GM19467 (cell line): ENCODE measurements around the gene PPP2R3B.
"Not testable (repeated sequence)": the region's sequence is repeated elsewhere in the genome, so short reads cannot be mapped to it uniquely, and the experiment has no call there.

Experiments used
- ATAC-seq: cut with Tn5 transposase; IDR thresholded peaks from one replicate; pipeline ENCODE4 v1.9.1; 2021; ENCODE audit warnings: mild to moderate bottlenecking, moderate library complexity; ENCODE audit not compliant: unreplicated experiment

PPP2R3B gene

GRCh38 chrX:324664-325063 lies 62.0 kb downstream of the PPP2R3B start:
- not testable (repeated sequence) for ATAC-seq

GRCh38 chrX:323721-324628 lies 62.7 kb downstream of the PPP2R3B start:
- ATAC-seq, result no peak

- no peak for ATAC-seq
Measured at GRCh38 chrX:320126-320783, 66.5 kb downstream of the PPP2R3B start.

- ATAC-seq, result no peak
Measured at GRCh38 chrX:319579-320125, 67.1 kb downstream of the PPP2R3B start.

GRCh38 chrX:318739-319578 lies 67.7 kb downstream of the PPP2R3B start, which contains the start of gene GTPBP6:
Gene GTPBP6, minus strand, starts transcription at chrX:318796. Its CDS starts 9 bp downstream, at chrX:318787.
- peak; percentile 88 for ATAC-seq

- ATAC-seq, result peak; percentile 50
Measured at GRCh38 chrX:318068-318738, 68.5 kb downstream of the PPP2R3B start.

GRCh38 chrX:317424-318067 lies 69.2 kb downstream of the PPP2R3B start:
- no peak for ATAC-seq

GRCh38 chrX:316351-317325 lies 70.1 kb downstream of the PPP2R3B start:
- ATAC-seq, result no peak

GRCh38 chrX:314781-315595 lies 71.7 kb downstream of the PPP2R3B start:
- no peak for ATAC-seq

GRCh38 chrX:314049-314448 lies 72.7 kb downstream of the PPP2R3B start:
- ATAC-seq, result no peak

- no peak for ATAC-seq
Measured at GRCh38 chrX:313546-313945, 73.2 kb downstream of the PPP2R3B start.

GRCh38 chrX:312621-313331 lies 73.9 kb downstream of the PPP2R3B start:
- no peak for ATAC-seq

GRCh38 chrX:311156-312129 lies 75.3 kb downstream of the PPP2R3B start:
- no peak for ATAC-seq

- no peak for ATAC-seq
Measured at GRCh38 chrX:310621-311155, 76.0 kb downstream of the PPP2R3B start.

GRCh38 chrX:308821-309520 lies 77.7 kb downstream of the PPP2R3B start:
- ATAC-seq, result no peak
